DMS114 treated with DMSO at 0.1 percent for 48 hours (cell line): ENCODE measurements around the gene MAML3.

ENCODE experiments used
- DNase-seq: peaks from one replicate; lab custom pipeline; 2025; ENCODE audit not compliant: unreplicated experiment; lab: John Stamatoyannopoulos, UW

The MAML3 gene

DNA sequence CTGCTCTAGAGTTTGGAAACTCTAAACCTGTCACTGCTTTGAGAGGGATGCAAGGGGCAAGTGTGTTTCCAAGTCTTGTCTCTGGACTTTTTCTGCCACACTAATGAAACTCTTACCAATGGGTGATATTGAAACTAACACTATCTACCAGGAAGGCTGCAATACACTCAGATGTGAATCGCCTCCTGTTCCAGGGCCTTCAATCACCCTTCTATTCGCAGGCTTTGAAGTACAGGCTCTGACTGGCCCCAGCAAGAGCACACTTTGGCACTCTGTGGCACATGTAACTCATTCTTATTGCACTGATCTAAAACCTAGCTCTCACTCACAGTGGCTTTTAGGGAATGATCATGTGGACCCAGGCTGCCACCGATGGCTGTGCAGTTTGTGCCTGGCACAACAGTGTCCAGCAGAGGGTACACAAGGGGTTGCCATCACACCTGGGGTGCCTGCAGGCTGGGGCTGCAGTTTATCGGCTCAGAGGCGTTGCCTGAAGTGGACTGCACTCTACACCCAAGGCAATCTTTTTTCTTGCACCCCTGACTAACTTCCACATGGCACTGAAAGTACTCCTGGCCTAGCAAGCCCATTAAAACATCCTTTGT lies 277.5 kb downstream of the MAML3 start:
- DNase-seq, result no peak

DNA sequence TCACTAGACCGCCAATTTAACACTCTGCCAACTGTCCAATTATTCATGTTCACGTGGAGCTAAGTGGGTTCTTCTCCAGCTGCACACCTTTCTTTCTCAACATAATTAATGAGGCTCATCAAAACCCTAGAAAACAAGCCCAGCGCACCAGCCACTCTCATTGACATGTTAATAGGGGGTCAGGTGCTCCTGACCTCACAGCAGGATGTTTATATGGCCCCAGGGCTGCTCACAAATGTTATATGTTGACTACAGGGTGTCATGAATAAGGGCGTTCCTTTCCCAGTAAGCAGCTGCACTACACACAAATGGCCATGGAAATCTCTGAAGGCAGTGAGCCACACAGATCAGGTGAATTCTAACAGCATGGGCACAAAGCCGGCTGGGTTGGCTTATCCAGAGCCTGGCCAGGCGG lies 278.6 kb downstream of the MAML3 start:
- no peak for DNase-seq

DNA sequence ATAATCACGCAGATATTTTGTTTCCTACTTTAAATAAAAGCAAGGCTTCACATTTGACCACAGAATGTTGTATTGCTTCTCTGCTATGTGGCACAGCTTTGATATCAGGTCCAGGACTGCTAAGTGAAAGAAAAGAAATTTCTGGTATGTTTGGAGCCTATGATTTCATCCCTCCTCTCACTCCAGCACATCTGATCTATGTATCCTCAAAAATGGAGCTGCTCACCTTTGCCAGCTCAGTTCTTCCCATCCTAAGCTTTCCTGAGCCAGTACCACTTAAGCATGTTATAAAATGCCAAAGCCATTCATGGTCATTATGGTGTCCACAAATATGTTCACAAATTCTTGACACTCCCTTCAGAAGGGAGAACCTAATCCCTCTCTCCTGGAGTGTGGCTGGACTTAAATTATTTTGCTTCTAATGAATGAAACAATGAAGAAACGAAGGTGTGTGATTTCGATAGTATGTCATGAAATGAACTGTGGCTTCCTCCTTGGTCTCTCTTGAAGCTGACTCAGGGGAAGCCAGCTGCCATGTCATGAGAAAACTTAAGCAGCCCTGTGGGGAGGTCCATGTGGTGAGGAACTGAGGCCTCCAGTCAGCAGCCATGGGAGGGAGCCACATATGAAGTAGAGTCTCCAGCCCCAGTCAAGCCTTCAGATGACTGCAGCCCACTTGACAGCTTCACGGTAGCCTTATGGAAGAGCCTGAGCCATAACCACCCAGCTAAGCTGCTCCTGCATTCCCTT lies 280.7 kb downstream of the MAML3 start:
- DNase-seq, result no peak

DNA sequence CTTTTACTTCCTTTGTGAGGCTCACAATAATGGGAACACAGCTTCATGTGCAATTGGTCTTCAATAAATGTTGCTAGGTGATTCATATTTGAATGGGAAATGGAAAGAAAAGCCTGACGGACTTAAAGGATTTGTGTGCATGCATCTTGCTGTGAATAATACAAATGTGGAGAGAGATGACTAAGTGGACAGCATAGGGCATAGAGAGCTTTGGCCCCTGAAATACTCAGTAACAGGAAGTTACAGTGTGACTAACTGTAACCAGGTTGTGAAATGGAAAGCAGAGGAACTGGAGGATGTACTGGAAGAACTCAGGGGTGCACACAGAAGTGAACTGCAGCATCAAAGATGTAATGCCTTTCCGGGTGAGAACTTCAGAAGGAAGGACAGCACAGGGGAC lies 281.7 kb downstream of the MAML3 start:
- no peak for DNase-seq

GRCh38 chr4:139869810-139870209 lies 284.2 kb downstream of the MAML3 start:
- no peak for DNase-seq

- no peak for DNase-seq
These were observed 287.6 kb downstream of the MAML3 start for GRCh38 chr4:139866276-139866962.

DNA sequence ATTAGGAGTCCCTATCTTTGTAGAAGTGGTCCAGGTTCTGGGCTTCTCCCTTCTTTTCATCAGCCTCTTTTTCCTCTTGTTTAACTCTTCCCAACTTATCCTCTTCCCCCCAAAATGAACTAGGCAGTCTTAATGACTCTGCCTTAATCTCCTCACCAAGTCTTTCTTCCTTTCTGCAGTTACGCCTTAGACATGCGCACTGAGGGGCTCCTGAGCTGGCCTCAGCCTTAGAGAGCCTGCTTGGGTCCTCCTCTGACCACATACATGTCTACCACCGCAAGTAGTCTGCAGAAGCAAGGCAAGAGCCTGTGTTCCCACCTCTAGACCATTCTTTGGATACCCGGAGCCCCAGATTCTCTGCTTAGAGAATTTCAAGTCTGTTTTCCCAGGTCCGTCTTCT lies 288.4 kb downstream of the MAML3 start:
- DNase-seq, result no peak

DNA sequence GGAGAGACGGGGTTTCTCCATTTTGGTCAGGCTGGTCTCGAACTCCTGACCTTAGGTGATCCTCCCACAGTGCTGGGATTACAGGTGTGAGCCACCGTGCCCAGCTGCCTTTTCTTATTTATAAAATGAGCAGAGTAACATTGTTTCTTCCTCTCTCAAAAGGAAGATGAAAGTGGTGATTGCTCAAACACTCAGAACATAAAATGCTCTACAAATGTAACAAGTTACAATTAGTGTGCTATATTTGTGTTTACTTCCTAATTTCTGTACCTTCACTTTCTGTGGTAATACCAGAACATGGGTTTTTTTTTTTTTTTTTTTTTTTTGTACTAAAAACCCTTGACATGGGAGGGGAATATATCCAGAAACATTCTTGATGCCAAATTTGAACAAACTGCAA lies 290.5 kb downstream of the MAML3 start:
- no peak for DNase-seq

DNA sequence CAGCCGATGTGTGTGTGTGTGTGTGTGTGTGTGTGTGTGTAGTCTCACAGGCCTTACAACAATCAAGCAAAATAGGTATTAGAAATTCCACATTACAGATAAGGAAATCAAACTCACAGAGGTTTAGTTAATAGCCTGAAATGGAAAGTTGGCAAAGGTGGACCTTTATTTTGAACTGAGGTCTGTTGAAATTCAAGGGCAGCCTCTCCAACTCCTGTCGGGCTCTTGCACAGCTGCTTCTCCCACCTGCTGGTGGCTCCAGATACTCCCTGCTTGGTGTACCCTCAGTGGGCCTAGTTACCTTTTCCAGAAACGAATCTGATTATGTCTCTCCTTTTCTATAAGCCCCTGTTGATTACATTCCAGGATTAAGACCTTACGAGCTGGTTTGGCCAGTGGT lies 292.5 kb downstream of the MAML3 start:
- DNase-seq, result no peak

DNA sequence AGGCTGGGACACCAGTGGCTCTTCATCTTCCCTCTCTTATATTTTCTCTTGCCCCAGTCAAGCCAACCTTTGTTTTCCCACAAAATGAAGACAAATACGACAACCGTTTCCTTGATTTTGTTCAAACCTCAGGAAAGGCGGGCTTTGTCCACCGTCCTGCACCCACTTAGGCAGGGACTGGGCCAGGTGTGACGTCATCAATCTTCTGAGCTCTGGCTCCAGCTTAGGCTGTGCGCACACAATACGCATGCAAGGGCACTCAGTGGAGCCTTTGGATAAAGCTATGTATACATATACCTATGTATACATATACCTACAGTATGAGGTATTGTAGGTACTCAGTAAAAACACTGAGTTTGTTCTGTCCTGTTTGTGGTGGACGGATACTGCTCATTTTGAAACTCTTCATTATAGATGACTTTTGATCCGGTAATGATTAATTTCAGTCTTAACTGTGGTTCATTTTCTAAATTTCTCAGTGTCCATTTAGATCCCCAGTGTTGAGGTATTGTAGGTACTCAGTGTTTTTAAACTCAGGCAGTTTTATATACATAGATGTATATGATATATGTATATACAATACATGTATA lies 293.5 kb downstream of the MAML3 start:
- DNase-seq, result no peak

DNA sequence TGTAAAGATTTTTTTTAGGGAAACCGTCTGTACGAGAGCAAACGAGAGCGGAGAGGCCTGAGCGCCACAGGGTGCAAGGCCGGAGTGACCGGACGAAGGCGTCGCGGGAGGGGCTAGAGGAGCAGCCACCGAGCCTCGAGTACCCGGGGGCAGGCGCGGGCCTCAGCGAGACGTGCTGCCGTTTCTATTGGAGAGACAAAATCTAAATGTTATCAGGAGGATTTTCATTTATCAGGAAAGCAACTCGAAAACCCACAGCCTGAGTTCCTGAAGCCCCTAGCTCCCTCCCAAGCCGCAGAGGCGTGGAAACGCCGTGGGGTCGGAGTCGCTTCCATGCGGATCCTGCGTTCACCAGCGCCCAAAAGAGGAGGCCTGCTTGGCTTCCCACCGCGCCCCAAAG lies 294.1 kb downstream of the MAML3 start:
- no peak for DNase-seq

GRCh38 chr4:139858436-139859205 lies 295.4 kb downstream of the MAML3 start:
- DNase-seq, result no peak

GRCh38 chr4:139857977-139858376 lies 296.0 kb downstream of the MAML3 start:
- DNase-seq, result no peak

- no peak for DNase-seq
These were observed 297.0 kb downstream of the MAML3 start for GRCh38 chr4:139857021-139857420.

DNA sequence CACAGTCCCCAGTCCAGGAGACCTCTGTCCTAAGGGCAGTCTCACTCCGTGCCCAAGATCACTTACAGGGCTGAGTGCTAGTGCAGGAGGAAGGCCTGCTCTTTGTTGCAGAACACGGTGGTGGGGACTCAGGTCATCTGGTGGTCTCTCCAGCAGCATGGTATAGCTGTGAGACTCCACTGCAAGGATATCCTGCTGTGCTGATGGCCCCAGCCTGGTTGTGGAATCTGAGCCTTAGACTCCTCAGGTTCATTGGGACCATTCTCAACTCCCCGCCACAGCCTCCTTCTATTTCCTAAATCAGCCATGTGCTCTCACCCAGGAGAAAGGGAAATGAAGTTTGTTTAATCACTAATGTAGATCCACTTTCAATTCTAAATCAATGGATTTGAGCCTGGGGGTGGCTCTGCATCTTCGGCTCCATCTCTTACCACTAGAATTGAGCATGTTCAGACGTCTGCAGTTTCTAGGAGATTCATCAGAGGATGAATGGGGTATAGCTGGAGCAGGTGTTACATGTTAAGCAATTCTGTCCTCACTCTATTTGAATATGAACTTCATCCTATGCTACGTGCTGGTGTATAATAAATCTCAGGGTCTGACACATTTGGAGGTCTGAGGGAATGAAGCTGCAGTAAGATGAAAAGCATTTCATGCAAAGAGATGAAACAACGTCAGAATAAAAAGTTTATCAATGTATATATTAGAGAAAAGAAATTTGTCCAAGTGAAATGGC lies 299.1 kb downstream of the MAML3 start:
- DNase-seq, result no peak

GRCh38 chr4:139853309-139853708 lies 300.7 kb downstream of the MAML3 start:
- no peak for DNase-seq

- DNase-seq, result no peak
These were observed 301.2 kb downstream of the MAML3 start for GRCh38 chr4:139852612-139853269.

DNA sequence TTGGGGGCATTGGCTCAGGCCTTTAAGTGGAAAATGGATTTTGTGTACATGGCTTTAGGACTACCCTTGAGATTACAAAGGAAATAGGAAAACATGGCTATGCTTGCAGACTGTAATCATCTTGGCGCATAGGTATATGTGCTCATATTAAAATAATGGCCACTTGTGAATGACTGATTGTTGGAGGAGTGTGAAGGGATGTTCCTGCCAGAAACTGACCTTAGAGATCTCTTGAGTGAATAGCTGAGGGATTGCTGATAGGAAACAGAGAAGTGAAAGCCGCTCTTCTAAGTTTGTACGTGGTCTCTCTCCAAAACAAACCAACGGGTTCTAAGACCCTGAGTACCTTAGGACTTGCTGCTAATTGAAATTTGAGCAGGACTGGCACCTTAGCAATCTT lies 302.3 kb downstream of the MAML3 start:
- DNase-seq, result no peak

DNA sequence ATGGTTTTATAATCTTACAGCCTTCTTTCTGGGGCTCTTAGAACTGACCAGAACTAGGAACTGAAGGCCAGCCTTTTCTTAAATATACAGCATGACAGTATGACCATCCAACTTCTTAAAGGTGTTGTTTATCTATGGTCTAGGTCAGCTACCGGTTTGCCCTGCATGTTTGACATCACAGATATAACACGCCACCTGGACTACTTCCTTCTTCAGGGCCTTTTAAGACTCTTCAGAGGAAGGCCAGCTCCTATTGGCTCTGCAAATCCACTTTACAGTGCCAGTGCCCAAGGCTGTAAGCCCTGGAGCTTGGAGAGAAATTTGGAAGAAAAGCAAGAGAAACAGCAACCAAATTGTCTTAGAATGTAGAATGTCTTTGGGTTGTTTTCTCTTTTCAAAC lies 302.9 kb downstream of the MAML3 start:
- no peak for DNase-seq

- no peak for DNase-seq
These were observed 304.8 kb downstream of the MAML3 start for GRCh38 chr4:139849219-139849618.
